Activated CD4-positive, CD25-positive, alpha-beta regulatory T cell (primary cell): ENCODE measurements around the gene EXOSC5.
"Not testable (repeated sequence)": the region's sequence is repeated elsewhere in the genome, so short reads cannot be mapped to it uniquely, and the experiment has no call there.

Experiments
- DNase-seq, 4 experiments: peaks; one replicate each; lab custom pipeline; 2025; lab: John Stamatoyannopoulos, UW

EXOSC5 gene

DNA sequence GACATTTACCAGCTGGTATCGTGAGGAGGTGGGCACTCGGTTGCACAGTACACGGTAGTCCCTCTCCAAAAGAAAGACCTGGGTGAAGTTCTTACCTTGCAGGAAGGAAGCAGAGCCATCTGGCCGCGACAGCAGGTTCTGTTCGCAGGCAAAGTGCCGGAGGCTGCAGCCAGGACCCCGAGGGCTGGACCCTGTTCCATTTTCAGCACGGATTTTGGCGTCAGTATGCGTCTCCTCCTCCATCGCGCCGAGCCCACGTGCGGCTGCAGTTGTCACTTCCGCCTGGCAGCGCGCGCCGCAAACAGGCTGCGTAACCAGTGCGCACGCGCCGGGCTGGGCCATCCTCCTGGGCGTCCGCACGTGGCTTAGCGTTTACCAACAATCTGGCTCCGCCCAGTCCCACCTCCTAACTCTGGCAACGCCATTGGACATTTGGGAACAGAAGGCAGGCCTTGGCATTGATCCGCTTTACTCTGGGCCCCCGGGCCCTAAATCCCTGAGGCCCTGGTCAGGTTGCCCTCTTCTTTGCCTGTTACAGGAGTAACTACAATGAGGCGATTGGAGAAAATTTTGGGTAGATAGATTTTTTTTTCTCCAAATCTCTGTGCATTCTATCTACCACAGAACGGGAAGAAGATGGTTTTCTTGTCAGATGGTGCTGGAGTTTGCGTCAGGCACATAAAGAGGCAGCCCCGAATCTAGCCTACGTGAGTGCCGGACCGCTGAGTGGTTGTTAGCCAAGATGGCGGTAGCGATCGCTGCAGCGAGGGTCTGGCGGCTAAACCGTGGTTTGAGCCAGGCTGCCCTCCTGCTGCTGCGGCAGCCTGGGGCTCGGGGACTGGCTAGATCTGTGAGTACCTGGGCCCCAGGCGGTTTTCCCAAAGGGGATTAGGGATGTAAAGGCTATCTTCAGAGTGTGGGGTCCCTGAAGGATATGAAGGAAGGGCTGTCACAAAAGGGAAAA, at the start of gene EXOSC5, which contains the start of gene BCKDHA:
Gene EXOSC5, minus strand, starts transcription at position 274 of the 964 bp plus-strand sequence. Its CDS starts 31 bp downstream, at position 243.
Gene BCKDHA, plus strand, starts transcription at position 733 of the 964 bp plus-strand sequence. Its CDS starts 10 bp downstream, at position 743.
- DNase-seq: peak; percentile 85 to 98 (median 96)

DNA sequence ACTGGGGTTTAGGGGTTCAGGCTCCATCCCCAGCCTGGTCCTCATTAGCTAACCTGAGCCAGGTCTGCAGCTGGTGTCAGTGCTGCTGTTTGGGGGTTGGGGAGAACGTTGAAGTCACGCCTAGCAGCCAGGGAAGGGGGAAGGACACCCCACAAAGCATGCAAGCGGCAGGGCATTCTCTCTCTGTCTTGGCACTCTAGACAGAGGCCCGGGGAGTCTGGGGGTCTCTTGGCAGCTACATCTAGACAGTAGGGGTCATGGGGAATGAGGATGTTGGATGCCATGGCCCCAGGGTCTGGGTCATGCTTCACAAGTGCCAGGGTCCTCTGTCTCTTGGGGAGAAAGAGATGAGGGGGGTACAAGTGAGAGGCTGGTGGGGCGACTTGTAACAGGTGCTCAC, 48.4 kb upstream of the EXOSC5 start:
- DNase-seq: no peak

DNA sequence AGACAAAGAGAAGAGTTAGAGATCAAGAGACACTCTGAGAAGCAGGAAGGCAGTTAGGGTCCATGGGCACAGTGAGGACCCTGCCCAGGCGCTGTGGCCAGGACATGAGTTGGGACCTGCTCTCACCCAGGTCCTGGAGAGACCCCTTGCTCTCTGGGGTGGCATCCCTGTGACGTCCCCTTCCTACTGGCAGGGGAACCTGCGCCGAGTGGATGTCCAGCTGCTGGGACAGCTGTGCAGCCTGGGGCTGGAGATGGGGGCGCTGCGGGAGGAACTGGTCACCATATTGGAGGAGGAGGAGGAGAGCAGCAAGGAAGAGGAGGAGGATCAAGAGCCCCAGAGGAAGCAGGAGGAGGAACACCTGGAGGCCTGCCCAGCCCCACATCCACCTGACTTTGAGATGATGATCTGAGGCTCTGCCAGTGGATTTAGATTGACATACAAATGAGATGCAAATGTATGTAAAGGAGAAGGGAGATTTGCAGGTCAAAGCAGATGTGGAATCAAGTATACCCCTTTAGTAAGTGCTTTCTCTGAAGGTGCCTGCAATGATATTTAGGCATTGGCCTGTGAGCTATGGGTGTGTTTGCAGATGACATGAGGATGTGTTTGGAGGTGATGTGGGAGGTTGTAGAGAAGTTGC, 46.8 kb upstream of the EXOSC5 start:
- no peak for DNase-seq

DNA sequence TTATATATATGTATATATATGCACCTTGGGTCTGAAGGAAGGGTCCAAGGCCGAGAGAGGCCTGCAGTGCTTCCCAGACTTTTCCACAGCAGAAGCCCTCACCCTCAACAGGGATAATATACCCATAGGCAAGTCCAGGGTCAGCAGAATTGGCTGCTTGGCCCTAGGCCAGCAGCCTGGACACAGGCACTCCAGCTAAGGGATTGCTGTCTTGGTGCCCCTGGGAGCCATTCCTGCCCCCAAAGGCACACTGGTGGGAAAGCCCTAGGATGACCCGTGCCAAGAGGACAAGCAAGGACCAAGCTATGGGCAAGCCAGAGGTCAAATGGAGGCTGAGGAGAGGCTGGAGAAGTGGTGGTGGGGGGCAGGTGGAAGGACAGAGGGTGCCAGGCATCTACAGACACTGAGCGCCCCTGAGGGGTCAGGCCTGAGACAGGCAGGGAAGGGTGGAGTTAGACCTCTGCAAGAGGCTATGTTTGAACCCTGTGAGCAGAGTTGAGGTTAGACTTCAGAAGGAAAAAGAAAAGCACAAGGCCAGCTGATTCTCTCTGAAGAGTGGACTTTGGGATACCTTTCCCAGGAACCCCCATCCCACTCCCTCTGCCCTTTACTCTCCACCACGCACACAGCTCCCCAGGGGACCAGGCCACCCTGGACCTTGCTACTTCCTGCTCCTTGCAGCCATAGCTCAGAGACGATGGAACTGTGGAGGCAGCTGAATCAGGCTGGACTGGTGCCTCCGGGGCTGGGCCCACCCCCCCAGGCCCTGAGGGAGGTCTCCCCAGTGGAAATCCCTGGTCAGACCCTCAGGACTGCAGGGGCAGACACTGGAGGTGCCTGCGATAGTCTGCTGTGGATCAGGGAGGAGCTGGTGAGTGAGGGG, 45.6 kb upstream of the EXOSC5 start, which contains the start of gene ERICH4:
Gene ERICH4, plus strand, starts transcription at position 684 of the 883 bp plus-strand sequence. Its CDS starts 14 bp downstream, at position 698.
- DNase-seq: no peak

DNA sequence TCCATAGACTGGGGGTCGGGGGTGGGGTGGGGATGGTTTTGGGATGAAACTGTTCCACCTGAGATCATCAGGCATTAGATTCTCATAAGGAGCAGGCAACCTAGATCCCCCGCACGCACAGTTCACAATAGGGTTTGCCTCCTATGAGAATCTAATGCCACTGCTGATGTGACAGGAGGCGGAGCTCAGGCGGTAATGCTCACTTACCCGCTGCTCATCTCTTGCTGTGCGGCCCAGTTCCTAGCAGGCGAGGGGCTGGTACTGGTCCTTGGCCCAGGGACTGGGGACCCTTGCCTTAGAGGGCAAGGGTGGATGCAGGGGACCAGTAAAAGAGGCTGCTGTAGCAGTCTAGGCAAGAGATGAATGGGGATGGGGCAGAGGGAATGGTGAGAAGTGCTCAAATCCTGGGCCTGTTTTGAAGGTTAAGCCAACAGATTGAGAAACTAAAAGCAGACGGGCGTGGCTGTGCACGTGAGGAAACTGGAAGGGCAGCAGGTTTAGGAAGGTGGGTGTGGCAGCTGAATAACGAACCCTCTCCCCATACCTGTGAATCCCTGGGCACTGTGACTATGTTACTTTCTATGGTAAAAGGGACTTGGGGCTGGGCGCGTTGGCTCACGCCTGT, 44.3 kb upstream of the EXOSC5 start:
- no peak for DNase-seq

DNA sequence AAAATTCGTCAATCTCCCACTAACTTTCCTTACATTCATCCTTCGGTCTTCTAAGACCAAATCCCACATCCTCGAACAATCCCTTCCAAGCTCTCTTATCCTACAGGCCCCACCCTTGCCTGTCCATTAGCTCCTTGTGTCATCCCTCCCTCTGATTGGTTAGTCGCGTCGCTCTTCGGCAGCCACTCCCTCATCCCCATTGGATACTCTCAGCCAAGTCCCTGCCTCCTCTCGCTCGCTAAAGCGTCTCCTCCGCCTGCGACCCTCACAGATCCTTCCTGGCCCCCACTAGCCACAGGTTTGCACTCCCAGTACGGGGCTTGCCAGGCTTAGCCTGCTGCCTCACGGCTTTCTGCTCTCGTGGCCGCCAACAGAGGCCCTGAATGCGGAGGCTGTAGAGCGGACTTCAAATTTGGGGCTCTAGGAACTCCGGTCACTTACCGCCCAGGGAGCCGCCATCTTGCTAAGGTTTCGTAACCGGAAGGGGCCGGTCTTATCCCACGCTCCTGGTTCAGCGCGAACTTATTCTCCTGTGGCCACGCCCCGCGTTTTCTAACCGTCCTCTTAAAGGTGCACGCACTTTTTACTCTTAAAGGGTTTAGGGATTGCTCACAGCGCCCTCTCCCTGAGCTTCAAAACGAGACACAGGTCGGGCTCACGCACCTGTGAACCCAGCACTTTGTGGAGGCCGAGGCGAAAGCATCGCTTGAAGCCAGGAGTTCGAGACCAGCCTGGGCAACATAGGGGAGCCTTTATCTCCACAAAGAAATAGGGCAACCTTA, 42.5 kb upstream of the EXOSC5 start, which contains the start of gene DMAC2:
Gene DMAC2, minus strand, starts transcription at position 472 of the 782 bp plus-strand sequence. Its CDS starts 13 bp downstream, at position 459.
- DNase-seq: peak; percentile 74 to 88 (median 88)

DNA sequence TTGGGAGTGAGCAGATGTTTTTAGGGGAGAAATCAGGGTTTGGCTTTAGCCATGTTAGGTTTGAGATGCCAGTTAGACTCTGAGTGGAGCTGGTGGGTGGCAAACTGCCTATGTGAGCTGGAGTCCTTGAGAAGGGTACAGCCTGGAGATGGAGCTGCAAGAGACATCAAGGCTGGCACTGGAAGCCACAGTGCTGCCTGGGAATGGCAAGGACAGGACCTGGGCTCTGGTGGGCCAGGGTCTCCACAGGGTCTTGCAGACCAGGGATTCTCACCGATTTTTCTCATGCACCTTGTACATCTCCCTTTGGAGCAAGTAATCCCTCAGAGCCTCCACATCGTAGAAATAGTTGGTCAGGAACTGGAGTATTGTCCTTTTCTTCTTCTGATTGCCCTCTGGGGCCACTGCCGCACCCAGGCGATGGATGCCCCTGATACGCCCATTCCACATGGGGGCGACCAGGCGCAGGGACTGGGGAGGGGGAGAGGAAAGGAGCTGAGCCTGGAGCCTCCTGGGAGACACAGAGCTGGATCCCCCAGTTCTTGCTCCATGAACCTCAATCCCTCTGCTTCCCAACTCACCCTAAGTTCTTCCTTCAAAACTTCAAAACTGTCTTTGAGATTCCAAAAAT, 40.9 kb upstream of the EXOSC5 start:
- DNase-seq: no peak

DNA sequence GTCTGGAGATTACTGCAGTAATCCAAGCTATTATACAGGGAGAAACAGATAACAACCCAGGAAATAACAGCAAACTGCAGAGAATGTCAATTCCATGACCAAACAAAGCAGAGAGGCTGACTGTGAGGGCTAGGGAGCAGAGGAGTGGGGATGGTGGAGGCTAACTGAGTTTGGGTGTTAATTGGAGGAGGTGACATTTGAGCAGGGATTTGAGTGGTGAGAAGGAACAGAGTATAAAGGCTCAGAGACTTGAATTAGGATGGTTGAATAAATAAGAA, 39.5 kb upstream of the EXOSC5 start:
- no peak for DNase-seq

DNA sequence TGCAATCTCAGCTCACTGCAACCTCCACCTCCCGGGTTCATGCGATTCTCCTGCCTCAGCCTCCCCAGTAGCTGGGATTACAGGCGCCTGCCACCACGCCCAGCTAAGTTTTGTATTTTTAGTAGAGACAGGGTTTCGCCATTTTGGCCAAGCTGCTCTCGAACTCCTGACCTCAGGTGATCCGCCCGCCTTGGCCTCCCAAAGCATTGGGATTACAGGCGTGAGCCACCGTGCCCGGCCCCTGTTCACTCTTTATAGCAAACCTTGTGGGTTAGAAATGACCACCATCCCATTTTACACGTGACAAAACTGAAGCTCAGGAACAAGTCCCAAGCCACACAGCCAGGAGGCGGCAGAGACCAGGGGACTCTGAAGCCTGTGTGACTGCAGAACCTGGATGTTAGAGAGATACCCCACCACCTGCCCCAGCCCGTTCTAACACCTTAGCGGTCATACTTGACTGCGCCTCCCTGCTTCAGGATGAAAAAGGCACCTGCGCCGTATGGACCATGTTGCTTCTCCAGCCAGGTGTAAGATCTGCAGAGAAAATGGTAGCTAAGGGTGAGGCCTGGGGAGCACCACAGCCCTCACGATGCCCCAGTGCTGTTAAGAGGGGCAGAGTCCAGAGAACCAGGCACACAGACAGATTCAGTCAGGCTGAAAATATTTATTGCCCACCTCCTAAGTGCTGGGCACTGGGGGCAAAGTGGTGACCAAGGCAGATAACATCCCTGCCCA, 38.9 kb upstream of the EXOSC5 start:
- no peak for DNase-seq

DNA sequence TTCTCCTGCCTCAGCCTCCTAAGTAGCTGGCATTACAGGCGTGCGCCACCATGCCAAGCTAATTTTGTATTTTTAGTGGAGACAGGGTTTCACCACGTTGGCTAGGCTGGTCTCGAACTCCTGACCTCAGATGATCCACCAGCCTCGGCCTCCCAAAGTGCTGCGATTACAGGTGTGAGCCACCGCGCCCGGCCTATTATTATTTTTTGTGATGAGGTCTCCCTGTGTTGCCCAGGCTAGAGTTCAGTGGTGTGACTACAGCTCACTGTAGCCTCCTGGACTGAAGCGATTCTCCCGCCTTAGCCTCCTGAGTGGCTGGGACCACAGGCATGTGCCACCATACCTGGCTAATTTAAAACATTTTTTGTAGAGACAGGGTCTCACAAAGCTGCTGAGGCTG, 38.2 kb upstream of the EXOSC5 start:
- DNase-seq: not testable (repeated sequence)

DNA sequence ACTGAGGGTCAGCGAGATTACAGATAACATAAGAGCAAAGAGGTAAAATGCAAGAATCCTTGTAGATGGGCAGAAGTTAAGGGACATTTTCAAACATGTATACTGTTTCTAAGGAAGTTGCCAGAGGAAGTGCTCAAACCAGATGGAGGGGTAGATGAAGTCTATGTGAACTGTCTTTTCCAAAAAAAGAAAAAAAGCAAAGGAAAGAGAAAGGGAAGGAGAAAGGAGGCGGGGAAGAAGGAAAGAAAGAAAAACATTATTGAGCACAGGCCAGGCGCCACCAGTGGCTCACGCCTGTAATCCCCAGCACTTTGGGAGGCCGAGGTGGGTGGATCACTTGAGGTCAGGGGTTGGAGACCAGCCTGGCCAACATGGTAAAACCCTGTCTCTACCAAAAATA, 37.3 kb upstream of the EXOSC5 start:
- no peak for DNase-seq

DNA sequence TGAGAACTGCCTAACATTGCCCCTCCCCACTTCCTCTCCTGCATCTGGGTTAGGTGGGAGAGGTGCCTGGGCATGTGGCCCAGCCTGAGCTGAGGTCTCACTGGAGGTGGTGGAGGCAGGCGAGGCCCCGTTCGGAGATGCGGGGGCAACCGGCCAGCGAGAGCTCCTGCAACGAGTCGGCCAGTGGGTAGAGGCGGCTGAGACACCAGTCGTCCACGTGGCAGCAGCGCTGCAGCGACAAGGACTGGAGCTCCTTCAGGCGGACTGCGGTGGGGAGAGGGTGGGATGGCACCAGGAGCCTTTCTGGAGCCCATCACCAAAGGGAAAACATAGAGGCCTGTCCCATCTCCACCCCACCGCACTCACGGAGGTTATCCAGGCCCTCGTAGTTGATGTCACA, 36.0 kb upstream of the EXOSC5 start:
- no peak for DNase-seq

DNA sequence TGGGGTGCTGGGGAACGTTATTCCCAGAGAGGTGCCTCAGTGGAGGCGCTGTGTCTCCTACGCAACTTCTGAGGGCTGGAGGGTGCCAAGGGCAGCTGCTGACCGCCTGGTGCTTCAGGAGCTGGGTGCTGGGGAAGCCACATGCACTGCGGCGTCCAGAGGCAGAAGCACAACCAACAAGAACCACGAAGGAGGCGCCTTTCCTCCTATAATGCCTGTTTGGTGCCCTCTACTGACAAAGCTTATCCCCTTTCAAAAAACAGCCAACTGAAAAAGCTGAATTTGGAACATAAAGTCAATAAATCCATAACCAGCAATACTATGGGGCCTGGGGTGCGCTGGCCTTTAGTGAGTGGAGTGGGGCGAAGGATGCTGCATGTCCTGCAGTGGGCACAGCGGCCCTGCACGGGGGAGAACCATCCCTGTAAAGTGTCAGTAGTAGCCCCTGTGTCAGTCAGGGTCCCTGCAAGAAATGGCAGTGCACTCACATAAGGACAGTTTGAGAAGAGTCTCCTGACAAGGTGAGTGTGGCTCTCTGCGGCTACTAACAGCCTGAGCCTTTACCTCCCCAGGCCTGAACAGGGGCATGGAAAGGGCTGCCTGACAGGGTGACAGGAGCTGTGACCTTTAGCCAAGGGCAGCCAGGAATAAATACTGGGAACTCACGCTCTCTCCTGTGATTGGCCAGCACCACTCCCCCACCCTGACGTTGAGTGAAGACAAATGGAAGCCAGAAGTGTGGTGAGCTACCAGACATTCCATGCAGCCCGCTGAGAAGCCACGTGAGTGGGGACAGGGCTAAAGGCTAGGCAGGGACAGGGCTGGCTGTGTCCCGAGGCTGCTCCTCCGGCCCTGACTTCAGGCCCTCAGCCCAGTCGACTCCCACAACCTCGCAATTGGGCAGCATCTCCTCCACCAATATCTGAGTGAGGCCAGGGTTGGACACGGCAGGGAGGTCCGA, 34.5 kb upstream of the EXOSC5 start:
- DNase-seq: no peak

DNA sequence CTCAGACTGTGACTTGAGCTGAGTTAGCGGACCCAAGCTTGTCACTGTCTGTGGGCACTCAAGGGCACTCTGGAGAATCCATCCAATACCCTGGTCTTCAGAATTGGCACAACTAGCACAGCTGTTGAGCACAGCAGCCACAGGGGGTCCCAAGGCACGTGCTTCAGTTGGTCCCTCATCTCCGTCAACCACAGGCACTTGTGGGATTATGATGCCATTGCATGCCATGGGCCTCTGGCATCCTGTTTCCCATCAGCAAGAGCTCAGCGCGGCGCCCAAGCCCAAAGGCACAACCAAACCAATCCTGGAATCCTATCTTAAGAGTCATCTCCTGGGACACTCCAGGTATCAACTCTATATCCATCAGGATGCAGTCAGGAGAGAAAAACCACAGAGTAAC, 33.8 kb upstream of the EXOSC5 start:
- no peak for DNase-seq

DNA sequence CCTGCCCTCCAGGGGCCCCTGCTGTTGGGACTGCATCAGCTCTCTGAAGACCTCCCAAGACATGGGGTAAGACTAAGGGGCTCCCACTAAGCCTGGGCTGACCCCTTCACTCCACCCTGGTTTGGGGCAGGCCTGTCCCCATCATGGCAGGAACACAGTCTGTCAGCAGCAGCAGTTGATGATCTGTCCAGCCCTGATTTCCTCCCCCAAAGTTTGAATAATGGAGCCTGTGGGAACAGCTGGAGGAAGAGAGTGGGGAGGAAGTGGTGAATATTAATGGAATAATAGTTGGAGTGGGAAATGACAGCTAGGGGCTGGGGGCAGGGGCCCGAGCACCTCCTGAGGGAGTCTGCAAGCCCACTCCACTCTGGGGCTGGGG, 31.3 kb upstream of the EXOSC5 start:
- no peak for DNase-seq

DNA sequence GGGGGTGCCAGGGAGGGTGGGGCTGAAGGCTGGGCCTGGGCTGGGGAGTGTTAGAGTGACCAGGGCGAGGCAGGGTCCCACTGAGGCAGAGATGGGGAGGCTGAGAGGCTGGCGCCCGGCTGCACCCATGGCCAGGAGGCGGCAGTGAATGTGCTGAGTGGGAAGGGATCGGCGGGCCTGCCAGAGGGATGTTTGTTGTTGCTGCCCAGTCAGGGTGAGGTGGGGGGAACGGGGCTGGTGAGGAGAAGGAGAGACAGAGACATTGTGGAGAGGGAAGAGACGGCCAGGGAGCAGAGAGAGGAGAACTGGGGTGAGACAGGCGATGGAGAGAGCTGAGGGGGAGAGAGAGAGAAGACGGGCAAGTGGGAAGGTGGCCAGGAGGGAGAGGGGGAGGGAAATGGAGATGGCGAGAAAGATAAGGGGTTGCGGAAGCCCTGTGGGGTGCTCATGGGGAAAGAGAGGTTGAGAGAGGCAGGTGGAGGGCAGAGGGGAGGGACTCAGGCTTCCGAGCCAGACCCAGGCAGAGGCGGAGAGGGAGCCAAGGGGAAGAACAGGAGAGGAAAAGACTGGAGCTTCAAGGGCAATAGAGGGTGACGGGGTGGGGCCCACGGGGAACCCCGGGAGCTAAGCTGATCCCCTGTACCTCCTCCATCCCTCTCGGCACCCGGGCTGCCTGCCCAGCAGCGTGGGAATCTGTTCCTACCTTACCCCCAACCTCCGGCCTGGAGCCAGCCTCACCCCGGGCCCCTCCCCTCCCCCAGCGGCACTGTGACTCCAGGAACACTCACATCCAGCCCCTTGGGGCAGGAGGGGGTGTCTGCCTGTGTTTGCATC, 30.7 kb upstream of the EXOSC5 start:
- no peak for DNase-seq

DNA sequence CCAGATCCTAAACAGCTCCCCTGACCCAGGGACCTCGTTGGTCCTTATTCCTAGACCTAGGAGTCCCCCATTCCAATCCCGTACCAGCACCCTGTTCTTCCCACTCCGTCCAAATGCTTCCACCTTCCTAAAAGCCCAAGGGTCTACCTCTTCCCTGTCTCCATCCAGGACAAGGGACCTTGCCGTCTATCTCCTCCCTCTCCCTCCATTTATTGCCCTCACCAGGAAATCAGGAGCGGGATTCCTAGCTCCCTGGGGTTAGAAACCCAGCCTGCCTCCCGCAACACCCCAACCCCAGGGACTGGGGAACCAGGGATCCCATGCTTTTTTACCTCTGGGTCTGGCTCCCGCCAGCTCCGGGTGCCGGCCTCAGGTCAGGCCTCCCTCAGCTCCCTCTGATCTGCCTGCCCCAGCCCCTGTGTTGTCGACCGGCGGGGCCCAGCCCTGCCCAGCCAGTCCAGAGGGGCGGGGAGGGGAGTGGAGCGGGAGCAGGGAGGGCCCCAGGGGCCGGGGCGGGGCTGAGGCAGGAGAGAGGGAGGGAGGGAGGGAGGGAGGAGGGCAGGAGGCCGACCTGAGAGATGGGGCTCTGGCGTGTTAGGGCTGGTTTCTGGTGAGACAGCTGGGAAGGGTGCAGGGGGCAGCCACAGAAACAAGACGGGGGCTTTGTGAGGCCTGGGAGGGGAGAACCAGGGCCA, 29.9 kb upstream of the EXOSC5 start, which contains the start of gene B3GNT8:
Gene B3GNT8, minus strand, starts transcription at position 423 of the 695 bp plus-strand sequence. CDS start 596 bp downstream, outside the sequence.
- no peak for DNase-seq
